Stomach (tissue), 9 donors: Measurements from ENCODE around the gene LIN9. TPM values are rescaled to one million over a fixed set of nuclear protein-coding genes. Genes with fewer than 3 reads are reported as not detected.
"Not testable (repeated sequence)": the region's sequence is repeated elsewhere in the genome, so short reads cannot be mapped to it uniquely, and the experiment has no call there.

Source experiments
- DNase-seq, 2 donors: peaks; one replicate each; pipeline versions ENCODE4 v3.0.0 to v3.0.0-alpha.2; 2013 to 2019
- H3K27ac ChIP-seq, 5 donors: fragments of 200-600 bp in 4 of 5; sonication (generic) in 4 of 5; one replicate each; pipeline ENCODE4 v1.5.1; 2013 to 2019; ENCODE audit warnings: mild to moderate bottlenecking in 1 of 5, moderate library complexity in 1 of 5
- H3K27me3 ChIP-seq, 3 donors: fragments of 200-600 bp; sonication (generic); one replicate each; pipeline ENCODE4 v1.5.1; 2017 to 2019; ENCODE audit warnings: mixed run types in 1 of 3
- H3K36me3 ChIP-seq, 4 donors: fragments of 200-600 bp; sonication (generic); 1 replicate in 3 of 4; 2 replicates in 1 of 4; pipeline ENCODE4 v1.5.1; 2016 to 2019
- H3K4me1 ChIP-seq, 4 donors: fragments of 200-600 bp; sonication (generic); one replicate each; pipeline ENCODE4 v1.5.1; 2016 to 2019
- H3K4me3 ChIP-seq, 4 donors: fragments of 200-600 bp; sonication (generic) in 3 of 4; one replicate each; pipeline ENCODE4 v1.5.1; 2016 to 2019; ENCODE audit warnings: mild to moderate bottlenecking in 1 of 4
- H3K9me3 ChIP-seq, 4 donors: fragments of 200-600 bp; sonication (generic); one replicate each; pipeline ENCODE4 v1.5.1; 2016 to 2019
- EP300 ChIP-seq: sonication (generic); formaldehyde crosslinking; IDR thresholded peaks from one replicate; pipeline ENCODE4 v1.6.1; 2017; ENCODE audit warnings: antibody characterized with exemption
- POLR2A ChIP-seq, 4 donors: fragments of 450-650 bp; IDR thresholded peaks; one replicate each; pipeline ENCODE4 v1.6.1; 2016; ENCODE audit warnings: antibody characterized with exemption in 4 of 4, control low read depth in 2 of 4, mild to moderate bottlenecking in 1 of 4, moderate library complexity in 1 of 4
- POLR2AphosphoS5 ChIP-seq, 3 donors: sonication (generic); formaldehyde crosslinking; IDR thresholded peaks; one replicate each; pipeline ENCODE4 v1.6.1; 2016; ENCODE audit warnings: antibody characterized with exemption in 3 of 3
- WGBS, 5 donors: extraction: QIAGEN DNeasy Blood & Tissue Kit in 3 of 5; methylation state at CpG; one replicate each; pipeline versions ENCODE4 v1.1.5 to v1.1.7; 2013 to 2018; 5-methylcytosine and 5-hydroxymethylcytosine counted together
- intact Hi-C: fragments of 100-400 bp; cut with DNase I; formaldehyde crosslinking; loops from one replicate; pipeline ENCODE4 v1.15.1; 2023; ENCODE audit warnings: low total_unique reads
- polyA plus RNA-seq, 3 donors: library from polyadenylated mRNA; stranded (reverse); fragments of 200-250 nt; gene quantifications; one replicate each; pipeline ENCODE4 v1.2.3, GENCODE V29; 2013
- total RNA-seq, 5 donors: library from RNA; depleted of rRNA; stranded (reverse); fragments of >200 nt; gene quantifications; one replicate each; pipeline versions ENCODE4 v1.1.0 to v1.2.3, GENCODE V29; 2014 to 2016
- TF ChIP-seq, protein P1 (sequence below), 7 experiments: fragments of 450-650 bp in 4 of 7; fragments of 200-600 bp in 3 of 7; sonication (generic) in 3 of 7; IDR thresholded peaks; one replicate each; pipeline ENCODE4 v1.5.1; 2016 to 2019; ENCODE audit warnings: antibody characterized with exemption in 7 of 7, control low read depth in 2 of 7, mild to moderate bottlenecking in 1 of 7
- donor health status: healthy with polysubstance abuse.
- donor health status: Bipolar disorder and iron deficiency.
- donor health status: healthy.

The LIN9 gene
- total and polyA plus RNA-seq, 8 donors = 1.3 to 45.5 (median 2.9) TPM; not detected in 1

GRCh38 chr1:226276077-226276682, 32.8 kb downstream of the LIN9 start:
- intact Hi-C loops = no loop called here
- 77 to 88% (median 83%) methylated on average over 3 of the region's 3 CpGs for WGBS, 5 donors
- H3K27me3 ChIP-seq = no peaks in the 10 kb centered on the region
- no peak overlapping the region for H3K27ac ChIP-seq
- H3K9me3 ChIP-seq = no peaks in the 10 kb centered on the region
- H3K4me3 ChIP-seq = no peak overlapping the region
- peaks cover 0 to 14% (median 5%) of the 10 kb centered on the region in 4 donors for H3K4me1 ChIP-seq
- DNase-seq = no peak
- no peak for TF ChIP-seq POLR2AphosphoS5 (IDR thresholded peaks at IDR 0.05)
- TF ChIP-seq POLR2A (IDR thresholded peaks at IDR 0.05) = no peak
- TF ChIP-seq, protein P1, sequence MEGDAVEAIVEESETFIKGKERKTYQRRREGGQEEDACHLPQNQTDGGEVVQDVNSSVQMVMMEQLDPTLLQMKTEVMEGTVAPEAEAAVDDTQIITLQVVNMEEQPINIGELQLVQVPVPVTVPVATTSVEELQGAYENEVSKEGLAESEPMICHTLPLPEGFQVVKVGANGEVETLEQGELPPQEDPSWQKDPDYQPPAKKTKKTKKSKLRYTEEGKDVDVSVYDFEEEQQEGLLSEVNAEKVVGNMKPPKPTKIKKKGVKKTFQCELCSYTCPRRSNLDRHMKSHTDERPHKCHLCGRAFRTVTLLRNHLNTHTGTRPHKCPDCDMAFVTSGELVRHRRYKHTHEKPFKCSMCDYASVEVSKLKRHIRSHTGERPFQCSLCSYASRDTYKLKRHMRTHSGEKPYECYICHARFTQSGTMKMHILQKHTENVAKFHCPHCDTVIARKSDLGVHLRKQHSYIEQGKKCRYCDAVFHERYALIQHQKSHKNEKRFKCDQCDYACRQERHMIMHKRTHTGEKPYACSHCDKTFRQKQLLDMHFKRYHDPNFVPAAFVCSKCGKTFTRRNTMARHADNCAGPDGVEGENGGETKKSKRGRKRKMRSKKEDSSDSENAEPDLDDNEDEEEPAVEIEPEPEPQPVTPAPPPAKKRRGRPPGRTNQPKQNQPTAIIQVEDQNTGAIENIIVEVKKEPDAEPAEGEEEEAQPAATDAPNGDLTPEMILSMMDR (IDR thresholded peaks at IDR 0.05) = no peak
- no peak for TF ChIP-seq EP300
- H3K36me3 ChIP-seq = no peaks in the 10 kb centered on the region

DNA sequence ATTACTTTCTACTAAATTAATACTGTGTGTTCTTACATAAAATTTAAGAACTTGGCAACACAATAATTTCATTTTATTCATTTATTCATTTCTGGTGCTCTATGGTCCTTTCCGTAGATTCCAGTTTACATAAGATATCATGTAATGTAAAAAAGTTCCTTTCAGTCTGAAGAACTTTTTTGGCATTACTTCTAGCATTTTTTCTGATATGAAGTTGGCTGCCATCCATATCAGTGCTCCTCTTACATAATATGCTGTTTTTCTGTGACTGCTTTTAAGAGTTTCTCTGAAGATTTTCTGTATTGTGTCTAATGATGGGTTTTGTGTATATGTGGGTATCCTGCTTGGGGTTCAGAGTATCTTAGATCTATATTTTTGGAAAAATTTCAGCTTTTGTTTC, 34.8 kb downstream of the LIN9 start:
- intact Hi-C loops = no loop called here
- TF ChIP-seq POLR2AphosphoS5 (IDR thresholded peaks at IDR 0.05) (no peak), POLR2A (IDR thresholded peaks at IDR 0.05) (no peak), EP300 (no peak)
- TF ChIP-seq, protein P1 (IDR thresholded peaks at IDR 0.05) = no peak
- Histone ChIP-seq H3K27ac (peak overlapping the region in 1 of 5 donors; percentile 32), H3K9me3 (no peaks in the 10 kb centered on the region), H3K36me3 (no peaks in the 10 kb centered on the region), H3K4me3 (no peak overlapping the region), H3K4me1 (peaks cover 0 to 19% (median 5%) of the 10 kb centered on the region in 4 donors), H3K27me3 (no peaks in the 10 kb centered on the region)
- DNase-seq = peak in 1 of 2 donors; percentile 32
- WGBS, 5 donors = 29 to 70% (median 51%) methylated on average over 1 of the region's 1 CpG

DNA sequence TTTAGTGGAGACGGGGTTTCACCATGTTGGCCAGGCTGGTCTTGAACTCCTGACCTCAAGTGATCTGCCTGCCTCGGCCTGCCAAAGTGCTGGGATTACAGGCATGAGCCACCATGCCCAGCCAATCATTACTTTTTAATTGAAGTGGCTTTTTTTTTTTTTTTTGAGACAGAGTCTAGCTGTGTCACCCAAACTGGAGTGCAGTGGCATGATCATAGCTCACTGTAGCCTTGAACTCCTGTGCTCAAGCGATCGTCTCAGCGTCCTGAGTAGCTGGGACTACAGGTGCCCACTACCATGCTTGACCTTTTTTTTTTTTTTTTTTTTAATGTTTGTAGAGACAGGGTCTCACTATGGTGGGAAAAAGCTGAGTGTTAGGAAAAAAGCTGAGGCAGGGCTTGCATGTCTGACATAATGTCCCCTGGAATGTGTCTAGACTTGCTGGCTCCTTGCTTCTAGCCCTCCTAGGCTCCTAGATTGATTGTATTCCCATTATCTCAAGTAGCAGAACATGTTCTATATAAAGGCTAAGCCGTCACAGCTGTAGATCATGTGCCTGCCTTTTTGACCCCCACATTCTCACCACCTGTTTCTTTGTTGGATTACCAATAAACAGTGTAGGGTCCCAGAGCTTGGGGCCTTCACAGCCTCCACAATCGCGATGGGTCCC, 36.6 kb downstream of the LIN9 start:
- H3K4me3 ChIP-seq, H3K27me3 ChIP-seq, H3K9me3 ChIP-seq, intact Hi-C loops, H3K36me3 ChIP-seq: not testable (repeated sequence)
- H3K4me1 ChIP-seq = peaks cover 0 to 32% (median 13%) of the 10 kb centered on the region in 4 donors
- 52 to 76% (median 68%) methylated on average over 8 of the region's 8 CpGs for WGBS, 5 donors
- peak overlapping the region in 3 of 5 donors; percentile 2 to 47 (median 22) for H3K27ac ChIP-seq
- peak; percentile 28 to 41 for DNase-seq

- H3K9me3 ChIP-seq = no peaks in the 10 kb centered on the region
- no peaks in the 10 kb centered on the region for H3K27me3 ChIP-seq
- intact Hi-C loops = no loop called here
- no peak for TF ChIP-seq POLR2A (IDR thresholded peaks at IDR 0.05)
- TF ChIP-seq EP300 = no peak
- no peak for TF ChIP-seq POLR2AphosphoS5 (IDR thresholded peaks at IDR 0.05)
- TF ChIP-seq, protein P1 (IDR thresholded peaks at IDR 0.05) = no peak
- H3K36me3 ChIP-seq = peaks cover 0 to 10% (median 5%) of the 10 kb centered on the region in 4 donors
- WGBS, 5 donors = 28 to 42% (median 35%) methylated on average over 3 of the region's 3 CpGs
- peak overlapping the region in 2 of 5 donors; percentile 17 to 41 for H3K27ac ChIP-seq
- peak in 1 of 2 donors; percentile 21 for DNase-seq
- H3K4me3 ChIP-seq = no peak overlapping the region
- H3K4me1 ChIP-seq = peaks cover 0 to 25% (median 8%) of the 10 kb centered on the region in 4 donors
Observed at GRCh38 chr1:226268421-226269124, 40.4 kb downstream of the LIN9 start.
